ENCODE data around the gene MYO19. TPM values are rescaled to one million over a fixed set of nuclear protein-coding genes. Genes with fewer than 3 reads are reported as not detected.
A peak's percentile ranks its signal among the peaks of the same experiment; 100 is the strongest.

The MYO19 gene
- polyA plus RNA-seq, 1 experiment, result 46.9 TPM

DNA sequence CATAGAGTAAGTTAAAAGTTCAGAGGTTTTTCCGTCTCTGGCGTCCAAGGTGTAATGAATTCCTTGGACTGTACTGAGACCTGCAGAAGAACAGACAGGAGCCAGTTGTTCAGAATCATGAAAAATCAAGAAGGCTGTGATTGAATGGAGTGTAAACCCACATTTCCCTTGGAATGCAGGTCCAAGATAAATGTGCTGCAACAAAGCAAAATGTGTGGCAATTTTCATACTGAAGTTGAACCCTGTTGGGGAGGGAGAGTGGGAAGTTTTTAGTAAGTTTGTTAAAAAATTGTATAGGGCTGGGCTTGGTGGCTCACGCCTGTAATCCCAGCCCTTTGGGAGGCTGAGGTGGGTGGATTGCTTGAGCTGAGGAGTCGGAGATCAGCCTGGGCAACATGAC lies 31.4 kb upstream of the MYO19 start:
- DNase-seq (ENCODE audit: low read depth), result no peak
- TF ChIP-seq, protein P1, sequence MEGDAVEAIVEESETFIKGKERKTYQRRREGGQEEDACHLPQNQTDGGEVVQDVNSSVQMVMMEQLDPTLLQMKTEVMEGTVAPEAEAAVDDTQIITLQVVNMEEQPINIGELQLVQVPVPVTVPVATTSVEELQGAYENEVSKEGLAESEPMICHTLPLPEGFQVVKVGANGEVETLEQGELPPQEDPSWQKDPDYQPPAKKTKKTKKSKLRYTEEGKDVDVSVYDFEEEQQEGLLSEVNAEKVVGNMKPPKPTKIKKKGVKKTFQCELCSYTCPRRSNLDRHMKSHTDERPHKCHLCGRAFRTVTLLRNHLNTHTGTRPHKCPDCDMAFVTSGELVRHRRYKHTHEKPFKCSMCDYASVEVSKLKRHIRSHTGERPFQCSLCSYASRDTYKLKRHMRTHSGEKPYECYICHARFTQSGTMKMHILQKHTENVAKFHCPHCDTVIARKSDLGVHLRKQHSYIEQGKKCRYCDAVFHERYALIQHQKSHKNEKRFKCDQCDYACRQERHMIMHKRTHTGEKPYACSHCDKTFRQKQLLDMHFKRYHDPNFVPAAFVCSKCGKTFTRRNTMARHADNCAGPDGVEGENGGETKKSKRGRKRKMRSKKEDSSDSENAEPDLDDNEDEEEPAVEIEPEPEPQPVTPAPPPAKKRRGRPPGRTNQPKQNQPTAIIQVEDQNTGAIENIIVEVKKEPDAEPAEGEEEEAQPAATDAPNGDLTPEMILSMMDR (IDR thresholded peaks at IDR 0.05; ENCODE audit: insufficient read depth, low read depth, low read length), result no peak
- Histone ChIP-seq H3K4me3 (ENCODE audit: low read depth, low read length) (no peak overlapping the region), H3K36me3 (ENCODE audit: control insufficient read depth, insufficient read depth, low read length) (peaks cover 16% of the 10 kb centered on the region), H3K27me3 (ENCODE audit: control insufficient read depth, insufficient read depth, low read length) (no peaks in the 10 kb centered on the region)
- CTCF ChIA-PET, result interaction anchor here (0.6 to 1.2 kb wide), 2 partner anchors 37 kb away, joined by 3 read pairs; no protein-coding TSS in a partner anchor
- POLR2A ChIA-PET, result no interaction called here

DNA sequence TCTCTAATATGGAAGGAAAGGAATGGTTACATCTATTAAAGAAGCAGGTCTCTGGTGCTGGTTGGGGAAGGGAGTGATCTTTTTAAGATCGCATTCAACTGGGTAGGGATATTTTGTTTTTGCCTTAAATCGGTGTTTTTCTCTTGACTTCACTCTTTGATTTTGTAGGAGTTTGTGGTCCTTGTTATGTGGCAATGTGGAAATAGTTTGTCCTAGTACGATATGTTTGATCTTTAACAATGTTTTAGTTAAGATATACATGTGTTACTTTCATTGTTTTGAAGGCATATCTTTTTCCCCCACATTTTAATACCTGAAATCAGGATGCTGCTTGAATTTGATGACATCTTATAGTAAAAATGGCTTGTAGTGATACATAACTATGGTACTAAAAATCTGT lies 18.8 kb upstream of the MYO19 start:
- peaks cover 7% of the 10 kb centered on the region; the same call in 1 of the 2 replicates for H3K36me3 ChIP-seq (ENCODE audit: control insufficient read depth, insufficient read depth, low read length)

DNA sequence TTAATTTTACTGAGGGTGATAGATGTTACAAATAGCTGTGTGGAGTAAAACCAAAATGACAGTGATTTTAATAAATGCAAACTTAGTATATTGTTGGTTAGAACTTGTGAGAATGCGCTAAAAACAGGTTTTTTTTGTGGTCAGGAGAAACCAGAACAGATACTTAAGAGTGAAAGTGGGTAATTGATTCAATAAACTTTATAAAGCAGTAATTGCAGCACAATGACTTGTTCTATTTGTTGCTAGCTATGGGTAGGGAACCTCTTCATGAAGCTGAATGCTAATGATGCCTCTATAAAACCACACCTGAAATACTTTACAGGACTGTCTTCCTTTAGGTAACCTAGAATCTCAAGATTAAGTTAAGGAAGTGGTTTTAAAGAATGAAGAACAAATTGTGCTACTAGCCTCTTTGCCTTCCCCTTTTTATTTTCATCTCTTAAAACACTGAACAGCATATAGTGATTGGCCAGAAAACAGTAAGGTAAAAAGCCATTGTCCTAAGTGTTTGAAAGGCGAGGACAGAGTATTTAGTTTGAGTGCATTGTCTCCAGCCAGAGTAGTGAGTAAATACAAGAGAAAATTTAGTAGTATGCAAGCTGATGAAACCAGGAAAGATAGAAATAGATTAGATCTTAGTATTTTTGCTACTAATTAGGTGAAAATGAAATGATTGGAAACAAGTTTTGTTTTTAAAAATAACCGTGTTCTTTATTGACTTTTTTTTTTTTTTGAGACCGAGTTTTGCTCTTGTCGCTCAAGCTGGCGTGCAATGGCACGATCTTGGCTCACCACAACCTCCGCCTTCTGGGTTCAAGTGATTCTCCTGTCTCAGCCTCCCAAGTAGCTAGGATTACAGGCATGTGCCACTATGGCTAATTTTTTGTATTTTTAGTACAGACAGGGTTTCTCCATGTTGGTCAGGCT lies 16.1 kb upstream of the MYO19 start:
- Histone ChIP-seq H3K27me3 (ENCODE audit: control insufficient read depth, insufficient read depth, low read length) (no peaks in the 10 kb centered on the region), H3K36me3 (ENCODE audit: control insufficient read depth, insufficient read depth, low read length) (peaks cover 2% of the 10 kb centered on the region; the same call in 1 of the 2 replicates), H3K4me3 (ENCODE audit: low read depth, low read length) (no peak overlapping the region)
- no peak for DNase-seq (ENCODE audit: low read depth)
- ChIA-PET CTCF (no interaction called here), POLR2A (no interaction called here)
- TF ChIP-seq, protein P1 (IDR thresholded peaks at IDR 0.05; ENCODE audit: insufficient read depth, low read depth, low read length), result no peak

More for the DNA sequence above, 18.8 kb upstream of the MYO19 start:
- H3K4me3 ChIP-seq (ENCODE audit: low read depth, low read length), result no peak overlapping the region
- no peak for DNase-seq (ENCODE audit: low read depth)
- TF ChIP-seq, protein P1 (IDR thresholded peaks at IDR 0.05; ENCODE audit: insufficient read depth, low read depth, low read length), result no peak
- ChIA-PET CTCF (no interaction called here), POLR2A (no interaction called here)
- no peaks in the 10 kb centered on the region for H3K27me3 ChIP-seq (ENCODE audit: control insufficient read depth, insufficient read depth, low read length)

DNA sequence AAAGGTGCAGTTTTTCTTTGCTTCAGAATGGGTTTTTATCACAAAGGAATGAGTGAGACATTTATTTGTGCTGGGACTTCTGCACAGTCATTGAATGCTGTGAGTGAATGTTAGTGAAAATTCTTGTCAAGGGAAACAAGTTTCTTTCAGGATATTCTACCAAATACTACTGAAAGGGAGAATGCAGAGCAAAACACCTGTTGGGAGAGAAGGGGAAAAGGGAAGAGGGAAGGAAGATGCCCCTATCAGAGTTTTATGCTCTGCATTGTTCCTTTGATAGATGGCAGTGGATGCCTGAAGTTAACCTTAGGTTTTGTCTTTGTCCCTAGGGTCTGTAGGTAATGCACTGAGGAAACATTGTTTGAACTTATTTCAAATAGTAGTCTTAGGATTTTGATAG lies 13.1 kb upstream of the MYO19 start:
- no peak for DNase-seq (ENCODE audit: low read depth)
- H3K27me3 ChIP-seq (ENCODE audit: control insufficient read depth, insufficient read depth, low read length), result no peaks in the 10 kb centered on the region
- TF ChIP-seq, protein P1 (IDR thresholded peaks at IDR 0.05; ENCODE audit: insufficient read depth, low read depth, low read length), result no peak
- no peaks in the 10 kb centered on the region for H3K36me3 ChIP-seq (ENCODE audit: control insufficient read depth, insufficient read depth, low read length)
- H3K4me3 ChIP-seq (ENCODE audit: low read depth, low read length), result peak overlapping the region; percentile 19; the same call in 1 of the 2 replicates
- POLR2A ChIA-PET, result no interaction called here
- CTCF ChIA-PET, result no interaction called here

DNA sequence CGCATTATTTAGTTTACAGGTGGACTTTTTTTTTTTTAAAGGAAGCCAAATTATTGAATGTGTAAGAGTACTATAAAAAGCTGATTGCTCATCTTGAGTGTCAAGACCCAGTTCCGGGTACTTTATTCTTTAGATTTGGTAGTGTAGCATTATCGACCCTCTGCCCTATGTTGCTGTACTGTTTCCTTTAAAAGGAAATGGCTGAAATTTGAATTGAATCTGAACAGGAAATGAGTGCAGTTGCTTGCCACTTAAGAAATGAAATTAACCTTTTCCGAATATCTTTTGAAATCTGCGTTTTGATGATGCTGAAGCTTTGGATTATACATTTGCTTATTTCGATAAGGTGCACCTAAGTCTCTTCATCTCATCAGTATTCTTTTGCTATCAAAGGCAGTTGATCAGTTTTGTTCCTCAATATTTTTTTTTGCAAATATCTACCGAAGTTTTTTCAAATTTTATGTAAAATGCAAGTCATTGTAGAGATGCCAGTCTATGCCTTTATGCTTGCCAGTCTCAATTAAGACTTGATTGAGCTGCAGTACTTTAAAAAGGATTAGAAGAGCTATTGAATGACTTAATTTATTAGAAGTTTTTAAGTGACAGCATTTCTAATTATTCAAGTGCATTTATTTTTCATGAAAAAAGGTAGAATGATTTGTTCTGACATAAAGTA lies 11.9 kb upstream of the MYO19 start:
- POLR2A ChIA-PET, result no interaction called here
- Histone ChIP-seq H3K4me3 (ENCODE audit: low read depth, low read length) (peak overlapping the region; percentile 86), H3K36me3 (ENCODE audit: control insufficient read depth, insufficient read depth, low read length) (no peaks in the 10 kb centered on the region), H3K27me3 (ENCODE audit: control insufficient read depth, insufficient read depth, low read length) (no peaks in the 10 kb centered on the region)
- TF ChIP-seq, protein P1 (IDR thresholded peaks at IDR 0.05; ENCODE audit: insufficient read depth, low read depth, low read length), result no peak
- CTCF ChIA-PET, result interaction anchor here (0.6 to 1.5 kb wide), 2 partner anchors 12 to 487 kb away, joined by 3 read pairs; partner anchors contain the start of genes MYO19 and PIGW
- DNase-seq (ENCODE audit: low read depth), result no peak

Measured in BJ (cell line).